Transverse colon (tissue), 4 donors: ENCODE data around the gene PTPA.

ENCODE experiments used
- CTCF ChIP-seq, 5 experiments: fragments of 200-600 bp in 3 of 5; fragments of 450-650 bp in 2 of 5; sonication (generic) in 3 of 5; IDR thresholded peaks; 1 replicate in 2 of 5; 2 replicates in 3 of 5; pipeline ENCODE4 v1.5.1; 2016 to 2017; ENCODE audit warnings: antibody characterized with exemption in 5 of 5, inconsistent platforms in 3 of 5, mild to moderate bottlenecking in 2 of 5, moderate library complexity in 1 of 5
- POLR2AphosphoS5 ChIP-seq, 3 donors: sonication (generic); formaldehyde crosslinking; IDR thresholded peaks; one replicate each; pipeline ENCODE4 v1.6.1; 2016; ENCODE audit warnings: antibody characterized with exemption in 3 of 3

GRCh38 chr9:129136446-129137035 is 25.3 kb downstream of the PTPA start:
- TF ChIP-seq POLR2AphosphoS5 (IDR thresholded peaks at IDR 0.05): no peak
- no peak for TF ChIP-seq CTCF (IDR thresholded peaks at IDR 0.05)
